Esophagus muscularis mucosa (tissue), 3 donors: Measurements from ENCODE around the gene TSPAN2.

Experiments used
- CTCF ChIP-seq, 3 experiments: fragments of 200-600 bp in 2 of 3; fragments of 450-650 bp in 1 of 3; sonication (generic) in 2 of 3; IDR thresholded peaks; one replicate each; pipeline ENCODE4 v1.5.1; 2017 to 2019; ENCODE audit warnings: antibody characterized with exemption in 3 of 3, mild to moderate bottlenecking in 2 of 3, moderate library complexity in 1 of 3
- POLR2AphosphoS5 ChIP-seq, 2 donors: sonication (generic); formaldehyde crosslinking; IDR thresholded peaks; one replicate each; pipeline ENCODE4 v1.6.1; 2017; ENCODE audit warnings: antibody characterized with exemption in 2 of 2

- no peak for TF ChIP-seq CTCF (IDR thresholded peaks at IDR 0.05)
- TF ChIP-seq POLR2AphosphoS5 (IDR thresholded peaks at IDR 0.05) = no peak
Measured at GRCh38 chr1:115126516-115126915, 37.2 kb upstream of the TSPAN2 start.
